Breast epithelium (tissue), 4 donors: ENCODE results near the gene SORBS2. TPM values are rescaled to one million over a fixed set of nuclear protein-coding genes. Genes with fewer than 3 reads are reported as not detected.
"Not testable (repeated sequence)": the region's sequence is repeated elsewhere in the genome, so short reads cannot be mapped to it uniquely, and the experiment has no call there.

Experiments used
- DNase-seq, 2 donors: peaks; one replicate each; pipeline ENCODE4 v3.0.0-alpha.2; 2019; ENCODE audit warnings: low spot score in 2 of 2
- H3K27ac ChIP-seq, 2 donors: fragments of 200-600 bp; sonication (generic) in 1 of 2; one replicate each; pipeline ENCODE4 v1.5.1; 2016 to 2019; ENCODE audit warnings: mild to moderate bottlenecking in 1 of 2
- H3K27me3 ChIP-seq, 2 donors: fragments of 200-600 bp; sonication (generic) in 1 of 2; one replicate each; pipeline versions ENCODE4 v1.5.1 to v1.6.0; 2017 to 2019; ENCODE audit warnings: control low read depth in 1 of 2, mild to moderate bottlenecking in 1 of 2
- H3K36me3 ChIP-seq: fragments of 200-600 bp; one replicate; pipeline ENCODE4 v1.5.1; 2019
- H3K4me1 ChIP-seq, 2 donors: fragments of 200-600 bp; sonication (generic); one replicate each; pipeline ENCODE4 v1.5.1; 2016 to 2019; ENCODE audit warnings: control low read depth in 1 of 2
- H3K4me3 ChIP-seq, 3 donors: fragments of 200-600 bp; sonication (generic); 1 replicate in 2 of 3; 2 replicates in 1 of 3; pipeline ENCODE4 v1.5.1; 2016 to 2019; ENCODE audit warnings: mild to moderate bottlenecking in 3 of 3, moderate library complexity in 2 of 3
- H3K9me3 ChIP-seq, 2 donors: fragments of 200-600 bp; sonication (generic) in 1 of 2; one replicate each; pipeline ENCODE4 v1.5.1; 2016 to 2019; ENCODE audit warnings: control low read depth in 1 of 2
- POLR2A ChIP-seq: fragments of 450-650 bp; IDR thresholded peaks from one replicate; pipeline ENCODE4 v1.6.1; 2016; ENCODE audit warnings: antibody characterized with exemption, mild to moderate bottlenecking, moderate library complexity
- POLR2AphosphoS5 ChIP-seq, 3 donors: sonication (generic); formaldehyde crosslinking; IDR thresholded peaks; one replicate each; pipeline ENCODE4 v1.6.1; 2017; ENCODE audit warnings: antibody characterized with exemption in 3 of 3
- intact Hi-C: fragments of 100-400 bp; cut with DNase I; formaldehyde crosslinking; loops from one replicate; pipeline ENCODE4 v1.15.1; 2023; ENCODE audit warnings: low total_unique reads
- total RNA-seq, 3 donors: library from RNA; depleted of rRNA; stranded (reverse); fragments of >200 nt; gene quantifications; one replicate each; pipeline ENCODE4 v1.1.0, GENCODE V29; 2016
- TF ChIP-seq, protein P1 (sequence below), 3 donors: fragments of 450-650 bp; IDR thresholded peaks; one replicate each; pipeline ENCODE4 v1.5.1; 2016 to 2017; ENCODE audit warnings: antibody characterized with exemption in 3 of 3, mild to moderate bottlenecking in 3 of 3, moderate library complexity in 3 of 3

Gene SORBS2
- total RNA-seq, 3 donors from 2014 or later, result 21.8 to 132 (median 105) TPM

DNA sequence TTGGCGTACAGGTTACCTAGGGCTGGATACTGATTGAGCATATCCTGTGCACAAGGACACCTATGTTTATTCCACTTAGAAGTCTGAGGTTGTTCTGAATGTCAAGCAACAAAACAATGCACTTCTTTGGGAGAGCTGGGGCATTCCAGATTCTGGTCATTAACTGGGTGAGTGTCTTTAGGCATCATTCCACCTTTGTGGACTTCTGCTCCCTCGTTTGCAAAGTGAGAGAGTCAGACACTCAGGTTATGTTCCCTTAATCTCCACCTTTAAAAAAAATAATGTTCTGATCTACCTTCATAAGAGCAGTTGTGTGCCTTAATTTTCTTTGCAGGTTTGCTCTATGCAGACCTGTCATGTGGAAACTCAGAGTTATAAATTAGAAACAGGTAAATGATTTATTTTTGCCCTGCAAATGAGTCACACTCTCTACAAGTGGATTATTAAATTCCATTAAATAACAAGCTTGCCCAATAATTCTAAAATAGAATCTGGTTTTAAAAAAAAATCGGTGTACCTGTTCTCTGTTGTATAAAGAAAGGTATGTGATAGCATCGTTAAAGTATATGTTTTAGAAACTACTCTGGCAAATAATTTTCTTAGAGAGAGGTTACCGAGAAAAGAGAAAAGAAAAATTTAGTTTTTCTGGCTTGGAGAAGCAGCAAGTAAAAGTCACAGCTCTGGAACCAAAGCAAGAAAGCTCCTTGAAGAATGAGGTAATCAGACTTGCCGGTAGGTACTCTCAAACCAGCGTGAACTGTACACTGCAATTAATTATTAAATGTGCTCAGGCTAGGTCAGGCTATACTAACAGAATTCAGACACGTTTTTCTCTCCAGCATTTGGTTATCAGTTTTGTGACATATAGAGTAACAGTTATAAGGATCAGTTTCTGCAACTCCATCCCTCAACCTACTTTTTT lies 93.2 kb downstream of the SORBS2 start:
- Histone ChIP-seq H3K4me1 (peaks cover 0 to 8% of the 10 kb centered on the region in 2 donors), H3K36me3 (no peaks in the 10 kb centered on the region), H3K4me3 (no peak overlapping the region), H3K9me3 (no peaks in the 10 kb centered on the region), H3K27me3 (no peaks in the 10 kb centered on the region), H3K27ac (peak overlapping the region; percentile 11 to 16)
- intact Hi-C loops, result no loop called here
- no peak for TF ChIP-seq POLR2A
- TF ChIP-seq, protein P1, sequence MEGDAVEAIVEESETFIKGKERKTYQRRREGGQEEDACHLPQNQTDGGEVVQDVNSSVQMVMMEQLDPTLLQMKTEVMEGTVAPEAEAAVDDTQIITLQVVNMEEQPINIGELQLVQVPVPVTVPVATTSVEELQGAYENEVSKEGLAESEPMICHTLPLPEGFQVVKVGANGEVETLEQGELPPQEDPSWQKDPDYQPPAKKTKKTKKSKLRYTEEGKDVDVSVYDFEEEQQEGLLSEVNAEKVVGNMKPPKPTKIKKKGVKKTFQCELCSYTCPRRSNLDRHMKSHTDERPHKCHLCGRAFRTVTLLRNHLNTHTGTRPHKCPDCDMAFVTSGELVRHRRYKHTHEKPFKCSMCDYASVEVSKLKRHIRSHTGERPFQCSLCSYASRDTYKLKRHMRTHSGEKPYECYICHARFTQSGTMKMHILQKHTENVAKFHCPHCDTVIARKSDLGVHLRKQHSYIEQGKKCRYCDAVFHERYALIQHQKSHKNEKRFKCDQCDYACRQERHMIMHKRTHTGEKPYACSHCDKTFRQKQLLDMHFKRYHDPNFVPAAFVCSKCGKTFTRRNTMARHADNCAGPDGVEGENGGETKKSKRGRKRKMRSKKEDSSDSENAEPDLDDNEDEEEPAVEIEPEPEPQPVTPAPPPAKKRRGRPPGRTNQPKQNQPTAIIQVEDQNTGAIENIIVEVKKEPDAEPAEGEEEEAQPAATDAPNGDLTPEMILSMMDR (IDR thresholded peaks at IDR 0.05), result no peak
- no peak for TF ChIP-seq POLR2AphosphoS5 (IDR thresholded peaks at IDR 0.05)
- no peak for DNase-seq

DNA sequence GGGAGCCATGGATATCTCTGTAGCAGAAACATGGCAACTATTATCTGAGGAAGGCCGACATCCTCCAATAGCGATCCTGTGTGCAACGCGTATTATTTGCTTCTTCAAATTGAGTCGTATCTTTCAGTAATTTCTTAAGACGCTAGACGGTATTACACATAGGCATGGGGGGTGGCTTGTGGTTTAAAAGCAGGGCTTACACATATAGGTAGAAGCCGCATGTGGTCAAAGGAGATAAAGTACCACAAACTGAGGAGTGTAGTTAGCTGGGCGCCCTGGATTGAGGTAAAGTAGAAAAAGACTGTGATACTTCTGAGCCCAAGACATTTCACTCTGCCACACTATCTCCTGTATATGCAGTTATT lies 94.6 kb downstream of the SORBS2 start:
- Histone ChIP-seq H3K4me1 (peaks cover 0 to 8% of the 10 kb centered on the region in 2 donors), H3K27me3 (no peaks in the 10 kb centered on the region), H3K36me3 (no peaks in the 10 kb centered on the region), H3K9me3 (no peaks in the 10 kb centered on the region), H3K27ac (no peak overlapping the region), H3K4me3 (no peak overlapping the region)
- TF ChIP-seq, protein P1 (IDR thresholded peaks at IDR 0.05), result no peak
- TF ChIP-seq POLR2AphosphoS5 (IDR thresholded peaks at IDR 0.05) (no peak), POLR2A (no peak)
- intact Hi-C loops, result no loop called here
- DNase-seq, result no peak

DNA sequence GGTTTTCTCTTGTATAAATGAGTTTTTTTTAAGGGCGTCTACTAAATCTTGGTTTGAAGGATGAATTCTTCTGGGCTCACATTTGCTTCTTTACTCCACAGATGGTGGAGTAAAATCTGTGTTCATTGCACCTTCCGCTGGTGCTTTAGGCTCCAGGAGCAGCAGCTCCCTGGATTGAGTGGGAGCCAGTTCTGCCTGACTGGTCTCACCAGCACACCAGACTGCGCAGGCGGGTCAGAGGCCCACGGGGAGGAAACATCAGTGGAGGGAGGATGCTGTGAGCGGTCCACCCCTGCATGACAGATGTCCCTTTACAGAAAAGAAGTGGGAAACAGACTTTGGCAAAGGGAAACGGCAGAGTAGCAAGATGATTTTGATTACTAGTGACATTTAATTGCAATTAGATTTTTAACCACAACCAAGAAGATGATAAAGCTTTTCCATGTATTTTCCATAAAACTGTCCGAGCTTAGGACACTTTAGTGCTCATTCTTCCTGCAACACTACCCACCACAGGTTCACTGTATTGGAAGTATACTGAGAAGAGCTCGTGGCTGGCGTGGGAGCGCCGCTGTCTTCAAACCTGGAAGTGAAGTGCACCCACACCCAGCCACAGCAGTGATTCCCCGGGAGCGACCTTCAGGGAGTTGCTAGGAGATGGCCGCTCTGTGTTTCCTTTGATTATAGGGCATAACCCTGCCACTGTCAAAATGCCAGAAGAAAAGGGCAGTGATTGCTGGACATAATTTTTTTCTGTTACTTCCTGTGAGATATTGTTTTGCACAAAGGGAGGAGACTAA lies 95.2 kb downstream of the SORBS2 start:
- TF ChIP-seq, protein P1 (IDR thresholded peaks at IDR 0.05), result no peak
- TF ChIP-seq POLR2A, result no peak
- TF ChIP-seq POLR2AphosphoS5 (IDR thresholded peaks at IDR 0.05), result no peak
- H3K4me1 ChIP-seq, result peaks cover 0 to 6% of the 10 kb centered on the region in 2 donors
- no peak for DNase-seq
- H3K4me3 ChIP-seq, result no peak overlapping the region
- H3K9me3 ChIP-seq, result no peaks in the 10 kb centered on the region
- H3K27me3 ChIP-seq, result no peaks in the 10 kb centered on the region
- peak overlapping the region in 1 of 2 donors; percentile 27 for H3K27ac ChIP-seq
- H3K36me3 ChIP-seq, result no peaks in the 10 kb centered on the region
- intact Hi-C loops, result no loop called here

DNA sequence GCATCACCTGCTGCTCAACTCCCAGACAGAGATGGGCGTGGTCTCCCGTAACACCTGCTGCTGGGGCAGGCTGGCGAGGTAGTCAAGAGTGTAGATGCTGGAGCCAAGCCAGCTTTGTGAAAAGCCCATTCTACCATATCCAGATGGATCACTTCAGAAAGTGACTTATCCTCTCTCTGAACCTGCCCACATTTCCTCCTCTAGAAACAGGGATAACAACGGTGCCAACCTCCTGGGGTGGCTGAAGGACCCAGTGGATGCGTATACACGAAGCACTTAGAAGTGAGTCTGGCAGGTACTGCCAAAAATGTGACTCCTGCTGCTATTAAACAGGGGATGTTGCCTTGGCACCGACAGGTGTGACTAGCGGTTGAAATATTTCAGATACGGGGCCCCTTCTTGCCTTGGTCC lies 95.8 kb downstream of the SORBS2 start:
- no peak overlapping the region for H3K4me3 ChIP-seq
- H3K4me1 ChIP-seq, result no peaks in the 10 kb centered on the region
- DNase-seq, result no peak
- no peaks in the 10 kb centered on the region for H3K9me3 ChIP-seq
- H3K27ac ChIP-seq, result no peak overlapping the region
- TF ChIP-seq, protein P1 (IDR thresholded peaks at IDR 0.05), result no peak
- TF ChIP-seq POLR2A (no peak), POLR2AphosphoS5 (IDR thresholded peaks at IDR 0.05) (no peak)
- intact Hi-C loops, result no loop called here
- no peaks in the 10 kb centered on the region for H3K27me3 ChIP-seq
- no peaks in the 10 kb centered on the region for H3K36me3 ChIP-seq

DNA sequence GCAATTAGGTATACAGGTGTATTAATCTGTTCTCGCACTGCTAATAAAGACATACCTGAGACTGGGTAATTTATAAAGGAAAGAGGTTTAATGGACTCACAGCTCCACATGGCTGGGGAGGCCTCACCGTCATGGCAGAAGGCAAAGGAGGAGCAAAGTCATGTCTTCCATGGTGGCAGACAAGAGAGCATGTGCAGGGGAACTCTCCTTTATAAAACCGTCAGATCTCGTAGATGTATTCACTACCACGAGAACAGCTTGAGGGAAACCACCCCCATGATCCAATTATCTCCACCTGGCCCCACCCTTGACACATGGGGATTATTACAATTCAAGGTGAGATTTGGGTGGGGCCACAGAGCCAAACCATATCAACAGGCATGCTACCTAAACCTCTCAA lies 97.5 kb downstream of the SORBS2 start:
- H3K4me3 ChIP-seq, H3K4me1 ChIP-seq, H3K27me3 ChIP-seq, H3K36me3 ChIP-seq, H3K27ac ChIP-seq, DNase-seq, H3K9me3 ChIP-seq, intact Hi-C loops: not testable (repeated sequence)
